Measurements from ENCODE around the gene AKR1D1. TPM values are rescaled to one million over a fixed set of nuclear protein-coding genes. Genes with fewer than 3 reads are reported as not detected.
"Not testable (repeated sequence)": the region's sequence is repeated elsewhere in the genome, so short reads cannot be mapped to it uniquely, and the experiment has no call there.

AKR1D1 gene
- total and polyA plus RNA-seq, 3 donors from 2014 or later: 0.87 to 6.9 (median 1.3) TPM

DNA sequence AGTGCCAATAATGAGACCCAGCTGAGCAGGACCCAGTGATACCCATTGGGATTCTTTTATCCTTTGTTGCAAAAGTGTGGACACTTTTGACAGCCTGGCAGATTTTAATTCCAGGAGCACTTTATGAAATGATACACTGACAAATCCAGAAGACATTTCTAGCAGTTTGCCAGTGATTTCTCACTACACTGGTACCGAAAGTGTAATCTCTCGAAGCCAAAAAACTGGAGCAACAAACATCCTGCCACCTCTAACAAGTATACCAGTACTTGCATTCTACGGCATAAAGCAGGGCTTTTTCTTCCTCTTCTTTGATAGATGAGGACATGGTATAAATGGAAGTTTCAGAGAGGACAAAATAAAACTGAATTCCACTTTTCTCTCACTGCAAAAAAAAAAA lies 28.4 kb upstream of the AKR1D1 start:
- TF ChIP-seq, protein P1, sequence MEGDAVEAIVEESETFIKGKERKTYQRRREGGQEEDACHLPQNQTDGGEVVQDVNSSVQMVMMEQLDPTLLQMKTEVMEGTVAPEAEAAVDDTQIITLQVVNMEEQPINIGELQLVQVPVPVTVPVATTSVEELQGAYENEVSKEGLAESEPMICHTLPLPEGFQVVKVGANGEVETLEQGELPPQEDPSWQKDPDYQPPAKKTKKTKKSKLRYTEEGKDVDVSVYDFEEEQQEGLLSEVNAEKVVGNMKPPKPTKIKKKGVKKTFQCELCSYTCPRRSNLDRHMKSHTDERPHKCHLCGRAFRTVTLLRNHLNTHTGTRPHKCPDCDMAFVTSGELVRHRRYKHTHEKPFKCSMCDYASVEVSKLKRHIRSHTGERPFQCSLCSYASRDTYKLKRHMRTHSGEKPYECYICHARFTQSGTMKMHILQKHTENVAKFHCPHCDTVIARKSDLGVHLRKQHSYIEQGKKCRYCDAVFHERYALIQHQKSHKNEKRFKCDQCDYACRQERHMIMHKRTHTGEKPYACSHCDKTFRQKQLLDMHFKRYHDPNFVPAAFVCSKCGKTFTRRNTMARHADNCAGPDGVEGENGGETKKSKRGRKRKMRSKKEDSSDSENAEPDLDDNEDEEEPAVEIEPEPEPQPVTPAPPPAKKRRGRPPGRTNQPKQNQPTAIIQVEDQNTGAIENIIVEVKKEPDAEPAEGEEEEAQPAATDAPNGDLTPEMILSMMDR (IDR thresholded peaks at IDR 0.05): no peak
- no peak for TF ChIP-seq POLR2A (IDR thresholded peaks at IDR 0.05)
- 90 to 100% methylated on average over 3 of the region's 3 CpGs for WGBS, 2 donors
- Histone ChIP-seq H3K9me3 (no peaks in the 10 kb centered on the region), H3K27me3 (no peaks in the 10 kb centered on the region), H3K27ac (no peak overlapping the region), H3K4me1 (no peaks in the 10 kb centered on the region), H3K4me3 (no peak overlapping the region), H3K36me3 (ENCODE audit: low read depth, missing control alignments) (no peaks in the 10 kb centered on the region)
- DNase-seq: no peak
- intact Hi-C loops (cut with DNase I; ENCODE audit: low total_unique reads): no loop called here

DNA sequence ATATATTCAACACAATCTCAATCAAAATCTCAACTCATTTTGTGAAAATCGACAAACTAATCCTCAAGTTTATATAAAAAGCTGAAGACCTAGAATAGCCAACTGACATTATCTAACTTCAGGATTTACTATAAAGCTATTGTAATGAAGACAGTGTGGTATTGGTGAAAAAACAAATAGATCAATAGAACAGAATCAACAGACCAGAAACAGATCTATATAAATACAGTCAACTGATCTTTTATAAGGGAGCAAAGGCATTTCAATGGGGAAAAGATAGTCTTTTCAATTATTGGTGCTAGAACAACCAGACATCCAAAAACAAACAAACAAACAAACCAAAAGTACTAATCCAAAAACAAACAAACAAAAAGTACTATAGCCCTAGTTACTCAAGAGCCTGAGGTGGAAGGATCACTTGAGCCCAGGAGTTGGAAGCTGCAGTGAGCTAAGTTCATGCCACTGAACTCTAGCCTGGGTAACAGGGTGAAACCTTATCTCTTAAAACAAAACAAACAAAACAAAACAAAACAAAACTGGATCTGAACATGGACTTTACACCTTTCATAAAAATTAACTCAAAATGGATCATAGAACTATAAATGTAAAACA lies 26.6 kb upstream of the AKR1D1 start:
- Histone ChIP-seq H3K9me3 (no peaks in the 10 kb centered on the region), H3K4me3 (no peak overlapping the region), H3K4me1 (no peaks in the 10 kb centered on the region), H3K27ac (no peak overlapping the region), H3K36me3 (ENCODE audit: low read depth, missing control alignments) (no peaks in the 10 kb centered on the region), H3K27me3 (no peaks in the 10 kb centered on the region)
- TF ChIP-seq, protein P1 (IDR thresholded peaks at IDR 0.05): no peak
- no peak for TF ChIP-seq POLR2A (IDR thresholded peaks at IDR 0.05)
- no peak for DNase-seq
- intact Hi-C loops (cut with DNase I; ENCODE audit: low total_unique reads): no loop called here
- 92 to 93% methylated on average over 1 of the region's 1 CpG for WGBS, 2 donors

DNA sequence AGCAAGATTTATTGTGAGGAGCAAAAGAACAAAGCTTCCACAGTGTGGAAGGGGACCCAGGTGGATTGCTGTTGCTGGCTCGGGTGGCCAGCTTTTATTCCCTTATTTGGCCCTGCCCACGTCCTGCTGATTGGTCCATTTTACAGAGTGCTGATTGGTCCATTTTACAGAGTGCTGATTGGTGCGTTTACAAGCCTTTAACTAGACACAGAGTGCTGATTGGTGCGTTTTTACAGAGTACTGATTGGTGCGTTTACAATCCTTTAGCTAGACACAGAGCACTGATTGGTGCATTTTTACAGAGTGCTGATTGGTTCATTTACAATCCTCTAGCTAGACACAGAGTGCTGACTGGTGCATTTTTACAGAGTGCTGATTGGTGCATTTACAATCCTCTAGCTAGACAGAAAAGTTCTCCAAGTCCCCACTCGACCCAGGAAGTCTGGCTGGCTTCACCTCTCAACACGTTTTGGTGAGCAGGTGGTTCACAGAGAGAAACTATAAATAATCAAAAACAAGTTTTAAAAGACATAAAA lies 24.5 kb upstream of the AKR1D1 start:
- 82 to 85% methylated on average over 7 of the region's 7 CpGs for WGBS, 2 donors
- H3K27ac ChIP-seq; H3K4me3 ChIP-seq; DNase-seq; H3K36me3 ChIP-seq (ENCODE audit: low read depth, missing control alignments); H3K27me3 ChIP-seq; intact Hi-C loops (cut with DNase I; ENCODE audit: low total_unique reads); H3K9me3 ChIP-seq; H3K4me1 ChIP-seq: not testable (repeated sequence)

DNA sequence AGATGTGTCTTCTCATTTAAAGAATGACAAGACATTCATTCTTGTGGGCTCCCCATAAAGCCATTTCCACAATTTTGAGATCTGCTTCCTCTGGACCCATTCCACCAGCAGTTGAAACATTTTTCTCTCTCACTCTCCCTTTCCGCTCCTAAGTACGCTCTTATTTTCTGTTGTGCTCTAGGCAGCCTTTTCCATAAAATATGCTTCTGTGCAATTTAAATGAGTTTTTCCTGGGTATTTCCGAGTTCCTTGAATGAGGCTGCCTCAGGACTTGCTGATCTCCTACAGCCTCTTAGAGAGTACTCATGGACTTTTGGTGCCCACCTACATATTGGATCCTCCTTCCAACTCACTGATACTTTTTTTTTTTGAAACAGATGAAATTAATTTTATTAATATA lies 23.6 kb upstream of the AKR1D1 start:
- intact Hi-C loops (cut with DNase I; ENCODE audit: low total_unique reads): no loop called here
- H3K9me3 ChIP-seq: no peaks in the 10 kb centered on the region
- no peak overlapping the region for H3K27ac ChIP-seq
- no peaks in the 10 kb centered on the region for H3K4me1 ChIP-seq
- 90 to 91% methylated on average over 3 of the region's 3 CpGs for WGBS, 2 donors
- no peak overlapping the region for H3K4me3 ChIP-seq
- H3K27me3 ChIP-seq: no peaks in the 10 kb centered on the region
- DNase-seq: no peak
- TF ChIP-seq, protein P1 (IDR thresholded peaks at IDR 0.05): no peak
- TF ChIP-seq POLR2A (IDR thresholded peaks at IDR 0.05): no peak
- no peaks in the 10 kb centered on the region for H3K36me3 ChIP-seq (ENCODE audit: low read depth, missing control alignments)

DNA sequence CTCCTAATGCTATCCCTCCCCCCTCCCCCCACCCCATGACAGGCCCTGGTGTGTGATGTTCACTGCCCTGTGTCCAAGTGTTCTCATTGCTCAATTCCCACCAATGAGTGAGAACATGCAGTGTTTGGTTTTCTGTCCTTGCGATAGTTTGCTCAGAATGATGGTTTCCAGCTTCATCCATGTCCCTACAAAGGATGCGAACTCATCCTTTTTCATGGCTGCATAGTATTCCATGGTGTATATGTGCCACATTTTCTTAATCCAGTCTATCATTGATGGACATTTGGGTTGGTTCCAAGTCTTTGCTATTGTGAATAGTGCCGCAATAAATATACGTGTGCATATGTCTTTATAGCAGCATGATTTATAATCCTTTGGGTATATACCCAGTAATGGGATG lies 20.6 kb upstream of the AKR1D1 start:
- H3K27ac ChIP-seq; H3K4me3 ChIP-seq; H3K27me3 ChIP-seq; H3K9me3 ChIP-seq; intact Hi-C loops (cut with DNase I; ENCODE audit: low total_unique reads); H3K36me3 ChIP-seq (ENCODE audit: low read depth, missing control alignments); H3K4me1 ChIP-seq; DNase-seq: not testable (repeated sequence)
- WGBS, 2 donors: 96 to 100% methylated on average over 2 of the region's 4 CpGs

DNA sequence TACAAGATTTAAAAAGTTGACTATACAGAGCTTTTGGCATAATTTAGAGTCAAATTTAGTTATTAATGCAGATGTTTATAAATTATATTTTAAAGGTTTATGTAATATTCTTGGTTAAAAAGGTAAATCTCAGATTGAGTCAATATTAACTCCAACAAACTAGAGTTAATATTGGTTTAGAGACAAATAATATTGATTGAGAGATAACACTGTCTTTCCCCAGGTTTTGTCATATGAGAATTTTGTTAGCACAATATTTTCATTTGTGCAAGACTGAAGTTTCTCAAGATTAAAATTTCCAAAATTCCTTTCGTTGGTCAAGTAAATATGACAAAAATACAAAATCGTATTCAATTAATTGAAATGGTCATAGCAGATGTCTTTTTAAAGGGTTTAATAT lies 12.9 kb upstream of the AKR1D1 start:
- Histone ChIP-seq H3K4me1 (no peaks in the 10 kb centered on the region), H3K9me3 (no peaks in the 10 kb centered on the region), H3K36me3 (ENCODE audit: low read depth, missing control alignments) (no peaks in the 10 kb centered on the region), H3K27ac (no peak overlapping the region), H3K27me3 (no peaks in the 10 kb centered on the region), H3K4me3 (no peak overlapping the region)
- no peak for DNase-seq
- WGBS, 2 donors: 91 to 98% methylated on average over 2 of the region's 2 CpGs
- TF ChIP-seq POLR2A (IDR thresholded peaks at IDR 0.05): no peak
- TF ChIP-seq, protein P1 (IDR thresholded peaks at IDR 0.05): no peak
- intact Hi-C loops (cut with DNase I; ENCODE audit: low total_unique reads): no loop called here
